Choroid plexus epithelial cell (primary cell): ENCODE results near the gene SLC9A1.

ENCODE experiments used
- DNase-seq: peaks from one replicate; pipeline ENCODE4 v3.0.0-alpha.2; 2010; ENCODE audit warnings: low read depth
- H3K4me3 ChIP-seq: 2 replicates; pipeline ENCODE4 v1.5.1; 2011; ENCODE audit warnings: low read depth, mild to moderate bottlenecking, control low read depth, low read length, moderate library complexity
- CTCF ChIP-seq: conservative IDR thresholded peaks from 2 replicates; pipeline ENCODE4 v1.5.1; 2011; ENCODE audit warnings: low read depth, mild to moderate bottlenecking, control low read depth, inconsistent platforms, low read length, moderate library complexity

SLC9A1 gene

GRCh38 chr1:27135541-27136235 is 19.2 kb downstream of the SLC9A1 start:
- TF ChIP-seq CTCF, result peak; percentile 19

GRCh38 chr1:27133991-27134390 is 20.9 kb downstream of the SLC9A1 start:
- peak; percentile 34 for DNase-seq
- no peak overlapping the region for H3K4me3 ChIP-seq
- TF ChIP-seq CTCF, result no peak

More at GRCh38 chr1:27135541-27136235, 19.2 kb downstream of the SLC9A1 start:
- H3K4me3 ChIP-seq, result no peak overlapping the region
- no peak for DNase-seq

GRCh38 chr1:27133158-27133557 is 21.8 kb downstream of the SLC9A1 start:
- TF ChIP-seq CTCF, result no peak
- DNase-seq, result no peak
- H3K4me3 ChIP-seq, result no peak overlapping the region

GRCh38 chr1:27132624-27133023 is 22.3 kb downstream of the SLC9A1 start:
- no peak for DNase-seq
- TF ChIP-seq CTCF, result no peak
- H3K4me3 ChIP-seq, result no peak overlapping the region

GRCh38 chr1:27132147-27132546 is 22.8 kb downstream of the SLC9A1 start:
- H3K4me3 ChIP-seq, result no peak overlapping the region
- TF ChIP-seq CTCF, result no peak
- DNase-seq, result no peak

GRCh38 chr1:27130798-27131197 is 24.1 kb downstream of the SLC9A1 start:
- no peak overlapping the region for H3K4me3 ChIP-seq
- TF ChIP-seq CTCF, result no peak
- no peak for DNase-seq

GRCh38 chr1:27129225-27129624 is 25.7 kb downstream of the SLC9A1 start:
- H3K4me3 ChIP-seq, result no peak overlapping the region
- no peak for DNase-seq
- TF ChIP-seq CTCF, result no peak
